ENCODE results near the gene ZC2HC1B. TPM values are rescaled to one million over a fixed set of nuclear protein-coding genes. Genes with fewer than 3 reads are reported as not detected.

The ZC2HC1B gene
- total RNA-seq, 5 donors from 2014 or later (not counting 1 experiment from before 2014, with no cell fraction given), result not detected

GRCh38 chr6:143965503-143966171 lies 101.4 kb downstream of the ZC2HC1B start:
- DNase-seq (no peak), ATAC-seq (replicated peaks in 1 of 4) (no peak)
- Mint-ChIP-seq H3K36me3 (peaks cover 3% of the 10 kb centered on the region), H3K4me3 (no peak overlapping the region), H3K27me3 (peaks cover 0 to 2% of the 10 kb centered on the region in 2 donors), H3K9me3 (no peaks in the 10 kb centered on the region), H3K4me1 (no peaks in the 10 kb centered on the region), H3K27ac (no peak overlapping the region)
- Histone ChIP-seq H3K4me3 (ENCODE audit: control insufficient read depth in 1 of 2, extremely low read depth in 1 of 2, low read length in 1 of 2) (no peak overlapping the region), H3K27me3 (replicated peaks in 1 of 2; ENCODE audit: control insufficient read depth in 2 of 2, extremely low read depth in 1 of 2, insufficient read depth in 2 of 2, low read length in 1 of 2) (no peaks in the 10 kb centered on the region), H3K27ac (ENCODE audit: low read length) (no peak overlapping the region), H3K36me3 (ENCODE audit: control insufficient read depth in 2 of 2, extremely low read depth in 1 of 2, insufficient read depth in 1 of 2, low read length in 1 of 2) (no peaks in the 10 kb centered on the region), H3K4me1 (ENCODE audit: control insufficient read depth in 1 of 2, extremely low read depth in 1 of 2, insufficient read depth in 2 of 2, low read length in 2 of 2) (no peaks in the 10 kb centered on the region), H3K9me3 (no peaks in the 10 kb centered on the region)
- POLR2A ChIA-PET, result no interaction called here
- CTCF ChIA-PET, result no interaction called here
- WGBS (ENCODE audit: insufficient coverage), result 100% methylated on average over 1 of the region's 6 CpGs

GRCh38 chr6:143966312-143966711 lies 102.0 kb downstream of the ZC2HC1B start:
- H3K27ac Mint-ChIP-seq, result no peak overlapping the region
- CTCF ChIA-PET, result no interaction called here
- H3K4me1 ChIP-seq (ENCODE audit: control insufficient read depth in 1 of 2, extremely low read depth in 1 of 2, insufficient read depth in 2 of 2, low read length in 2 of 2), result no peaks in the 10 kb centered on the region
- no peak for ATAC-seq (replicated peaks in 1 of 4)
- no peaks in the 10 kb centered on the region for H3K36me3 ChIP-seq (ENCODE audit: control insufficient read depth in 2 of 2, extremely low read depth in 1 of 2, insufficient read depth in 1 of 2, low read length in 1 of 2)
- WGBS (ENCODE audit: insufficient coverage), result no CpG with 5 or more reads among the region's 1 CpG
- H3K4me3 Mint-ChIP-seq, result no peak overlapping the region
- H3K9me3 ChIP-seq, result no peaks in the 10 kb centered on the region
- no peak overlapping the region for H3K27ac ChIP-seq (ENCODE audit: low read length)
- H3K9me3 Mint-ChIP-seq, result no peaks in the 10 kb centered on the region
- POLR2A ChIA-PET, result no interaction called here
- H3K27me3 ChIP-seq (replicated peaks in 1 of 2; ENCODE audit: control insufficient read depth in 2 of 2, extremely low read depth in 1 of 2, insufficient read depth in 2 of 2, low read length in 1 of 2), result no peaks in the 10 kb centered on the region
- no peak overlapping the region for H3K4me3 ChIP-seq (ENCODE audit: control insufficient read depth in 1 of 2, extremely low read depth in 1 of 2, low read length in 1 of 2)
- H3K27me3 Mint-ChIP-seq, result peaks cover 0 to 2% of the 10 kb centered on the region in 2 donors
- no peaks in the 10 kb centered on the region for H3K4me1 Mint-ChIP-seq
- H3K36me3 Mint-ChIP-seq, result peaks cover 3% of the 10 kb centered on the region
- DNase-seq, result no peak

- no peaks in the 10 kb centered on the region for H3K4me1 ChIP-seq (ENCODE audit: control insufficient read depth in 1 of 2, extremely low read depth in 1 of 2, insufficient read depth in 2 of 2, low read length in 2 of 2)
- POLR2A ChIA-PET, result interaction anchor here in 1 of 2 donors (0.5 kb wide), 1 partner anchor 9 kb away, joined by 5 read pairs; no protein-coding TSS in a partner anchor
- Mint-ChIP-seq H3K27ac (no peak overlapping the region), H3K9me3 (no peaks in the 10 kb centered on the region), H3K4me3 (no peak overlapping the region), H3K27me3 (no peaks in the 10 kb centered on the region), H3K4me1 (no peaks in the 10 kb centered on the region), H3K36me3 (peaks cover 3% of the 10 kb centered on the region)
- no peaks in the 10 kb centered on the region for H3K9me3 ChIP-seq
- no peaks in the 10 kb centered on the region for H3K27me3 ChIP-seq (replicated peaks in 1 of 2; ENCODE audit: control insufficient read depth in 2 of 2, extremely low read depth in 1 of 2, insufficient read depth in 2 of 2, low read length in 1 of 2)
- CTCF ChIA-PET, result no interaction called here
- H3K4me3 ChIP-seq (ENCODE audit: control insufficient read depth in 1 of 2, extremely low read depth in 1 of 2, low read length in 1 of 2), result no peak overlapping the region
- no CpG with 5 or more reads among the region's 5 CpGs for WGBS (ENCODE audit: insufficient coverage)
- no peak for DNase-seq
- H3K27ac ChIP-seq (ENCODE audit: low read length), result no peak overlapping the region
- no peak for ATAC-seq (replicated peaks in 1 of 4)
- H3K36me3 ChIP-seq (ENCODE audit: control insufficient read depth in 2 of 2, extremely low read depth in 1 of 2, insufficient read depth in 1 of 2, low read length in 1 of 2), result no peaks in the 10 kb centered on the region
Measured at GRCh38 chr6:143967706-143968376, 103.6 kb downstream of the ZC2HC1B start.

GRCh38 chr6:143969077-143969476 lies 104.8 kb downstream of the ZC2HC1B start:
- Histone ChIP-seq H3K36me3 (ENCODE audit: control insufficient read depth in 2 of 2, extremely low read depth in 1 of 2, insufficient read depth in 1 of 2, low read length in 1 of 2) (no peaks in the 10 kb centered on the region), H3K9me3 (no peaks in the 10 kb centered on the region), H3K4me3 (ENCODE audit: control insufficient read depth in 1 of 2, extremely low read depth in 1 of 2, low read length in 1 of 2) (no peak overlapping the region), H3K27me3 (replicated peaks in 1 of 2; ENCODE audit: control insufficient read depth in 2 of 2, extremely low read depth in 1 of 2, insufficient read depth in 2 of 2, low read length in 1 of 2) (no peaks in the 10 kb centered on the region), H3K27ac (ENCODE audit: low read length) (no peak overlapping the region), H3K4me1 (ENCODE audit: control insufficient read depth in 1 of 2, extremely low read depth in 1 of 2, insufficient read depth in 2 of 2, low read length in 2 of 2) (no peaks in the 10 kb centered on the region)
- Mint-ChIP-seq H3K27me3 (no peaks in the 10 kb centered on the region), H3K36me3 (peaks cover 3% of the 10 kb centered on the region), H3K4me1 (no peaks in the 10 kb centered on the region), H3K27ac (no peak overlapping the region), H3K4me3 (no peak overlapping the region), H3K9me3 (no peaks in the 10 kb centered on the region)
- no peak for ATAC-seq (replicated peaks in 1 of 4)
- CTCF ChIA-PET, result no interaction called here
- no peak for DNase-seq
- POLR2A ChIA-PET, result no interaction called here
- no CpG with 5 or more reads among the region's 2 CpGs for WGBS (ENCODE audit: insufficient coverage)

GRCh38 chr6:143970456-143971218 lies 106.4 kb downstream of the ZC2HC1B start:
- Mint-ChIP-seq H3K4me1 (no peaks in the 10 kb centered on the region), H3K27me3 (no peaks in the 10 kb centered on the region), H3K4me3 (no peak overlapping the region), H3K27ac (no peak overlapping the region), H3K36me3 (no peaks in the 10 kb centered on the region), H3K9me3 (no peaks in the 10 kb centered on the region)
- Histone ChIP-seq H3K36me3 (ENCODE audit: control insufficient read depth in 2 of 2, extremely low read depth in 1 of 2, insufficient read depth in 1 of 2, low read length in 1 of 2) (no peaks in the 10 kb centered on the region), H3K27ac (ENCODE audit: low read length) (no peak overlapping the region), H3K4me3 (ENCODE audit: control insufficient read depth in 1 of 2, extremely low read depth in 1 of 2, low read length in 1 of 2) (no peak overlapping the region), H3K27me3 (replicated peaks in 1 of 2; ENCODE audit: control insufficient read depth in 2 of 2, extremely low read depth in 1 of 2, insufficient read depth in 2 of 2, low read length in 1 of 2) (no peaks in the 10 kb centered on the region), H3K4me1 (ENCODE audit: control insufficient read depth in 1 of 2, extremely low read depth in 1 of 2, insufficient read depth in 2 of 2, low read length in 2 of 2) (no peaks in the 10 kb centered on the region), H3K9me3 (no peaks in the 10 kb centered on the region)
- no CpG with 5 or more reads among the region's 6 CpGs for WGBS (ENCODE audit: insufficient coverage)
- DNase-seq, result no peak
- no peak for ATAC-seq (replicated peaks in 1 of 4)
- ChIA-PET CTCF (no interaction called here), POLR2A (no interaction called here)

GRCh38 chr6:143971482-143972205 lies 107.4 kb downstream of the ZC2HC1B start:
- Histone ChIP-seq H3K9me3 (no peaks in the 10 kb centered on the region), H3K27me3 (replicated peaks in 1 of 2; ENCODE audit: control insufficient read depth in 2 of 2, extremely low read depth in 1 of 2, insufficient read depth in 2 of 2, low read length in 1 of 2) (no peaks in the 10 kb centered on the region), H3K36me3 (ENCODE audit: control insufficient read depth in 2 of 2, extremely low read depth in 1 of 2, insufficient read depth in 1 of 2, low read length in 1 of 2) (no peaks in the 10 kb centered on the region), H3K27ac (ENCODE audit: low read length) (no peak overlapping the region), H3K4me3 (ENCODE audit: control insufficient read depth in 1 of 2, extremely low read depth in 1 of 2, low read length in 1 of 2) (no peak overlapping the region), H3K4me1 (ENCODE audit: control insufficient read depth in 1 of 2, extremely low read depth in 1 of 2, insufficient read depth in 2 of 2, low read length in 2 of 2) (no peaks in the 10 kb centered on the region)
- ChIA-PET CTCF (no interaction called here), POLR2A (no interaction called here)
- WGBS (ENCODE audit: insufficient coverage), result no CpG with 5 or more reads among the region's 4 CpGs
- no peak overlapping the region for H3K27ac Mint-ChIP-seq
- ATAC-seq (replicated peaks in 1 of 4) (no peak), DNase-seq (no peak)
- H3K4me3 Mint-ChIP-seq, result no peak overlapping the region
- H3K27me3 Mint-ChIP-seq, result no peaks in the 10 kb centered on the region
- no peaks in the 10 kb centered on the region for H3K9me3 Mint-ChIP-seq
- H3K36me3 Mint-ChIP-seq, result no peaks in the 10 kb centered on the region
- peaks cover under 1 to 2% (median under 1%) of the 10 kb centered on the region in 3 donors for H3K4me1 Mint-ChIP-seq

Data from T-cell (primary cell).